ENCODE data around the gene DNAH17. TPM values are rescaled to one million over a fixed set of nuclear protein-coding genes. Genes with fewer than 3 reads are reported as not detected.

Gene DNAH17
- polyA plus RNA-seq, 1 of the 3 experiments (the other 2 are of a cell fraction): not detected

- POLR2A ChIA-PET: no interaction called here
- 92% methylated on average over 20 of the region's 20 CpGs for WGBS (ENCODE audit: low lambda C conversion rate)
Measured at GRCh38 chr17:78430892-78431691, 146.1 kb downstream of the DNAH17 start.

GRCh38 chr17:78429618-78429995, 147.6 kb downstream of the DNAH17 start:
- H3K4me2 ChIP-seq: no peak overlapping the region
- TF ChIP-seq TEAD4 (IDR thresholded peaks at IDR 0.05; ENCODE audit: borderline replicate concordance, insufficient read depth) (no peak), POLR2AphosphoS5 (IDR thresholded peaks at IDR 0.05; ENCODE audit: low read depth, low read length) (no peak), RFX5 (IDR thresholded peaks at IDR 0.05; ENCODE audit: low read length) (no peak), PBX3 (IDR thresholded peaks at IDR 0.05) (no peak), JUND (IDR thresholded peaks at IDR 0.05) (no peak), CTCF (IDR thresholded peaks at IDR 0.05) (no peak), MEF2A (IDR thresholded peaks at IDR 0.05; ENCODE audit: borderline replicate concordance, low read depth) (no peak), GABPA (IDR thresholded peaks at IDR 0.05; ENCODE audit: low read depth) (no peak), TCF12 (IDR thresholded peaks at IDR 0.05) (no peak), MAX (IDR thresholded peaks at IDR 0.05; ENCODE audit: low read depth) (no peak), EZH2phosphoT487 (IDR thresholded peaks at IDR 0.05; ENCODE audit: borderline replicate concordance, low read depth) (no peak)

More at GRCh38 chr17:78430892-78431691, 146.1 kb downstream of the DNAH17 start:
- no peak overlapping the region for H3K9ac ChIP-seq
- DNase-seq: no peak
- no peak overlapping the region for H3K27ac ChIP-seq (ENCODE audit: low read depth in 2 of 2, low read length in 1 of 2)
- no peak overlapping the region for H3K4me3 ChIP-seq (ENCODE audit: low read depth in 2 of 2, low read length in 1 of 2)
- no peaks in the 10 kb centered on the region for H3K27me3 ChIP-seq (ENCODE audit: insufficient read depth)
- H4K20me1 ChIP-seq (ENCODE audit: insufficient read depth): no peaks in the 10 kb centered on the region
- CTCF ChIA-PET: interaction anchor here (0.7 to 6.8 kb wide), 4 partner anchors 9 to 144 kb away, joined by 3 to 54 read pairs (median 4); partner anchors contain the start of gene SOCS3
- no peak overlapping the region for H3K4me2 ChIP-seq
- no peaks in the 10 kb centered on the region for H3K9me3 ChIP-seq
- H2AFZ ChIP-seq (ENCODE audit: low read depth): no peak overlapping the region
- no peaks in the 10 kb centered on the region for H3K9me2 ChIP-seq
- H3K36me3 ChIP-seq (replicated peaks in 1 of 2; ENCODE audit: control insufficient read depth in 1 of 2, insufficient read depth in 2 of 2, low read length in 1 of 2): peaks cover 3 to 35% of the 10 kb centered on the region in 2 experiments
- H3K79me2 ChIP-seq (ENCODE audit: insufficient read depth): no peaks in the 10 kb centered on the region
- H3F3A ChIP-seq (replicated peaks; ENCODE audit: insufficient read depth): no peaks in the 10 kb centered on the region
- no peak for TF ChIP-seq ELF1 (IDR thresholded peaks at IDR 0.05)
- no peak for TF ChIP-seq RXRA (IDR thresholded peaks at IDR 0.05; ENCODE audit: borderline replicate concordance, low read depth)
- TF ChIP-seq RCOR1 (IDR thresholded peaks at IDR 0.05; ENCODE audit: low read length): no peak
- no peak for TF ChIP-seq EP300 (IDR thresholded peaks at IDR 0.05; ENCODE audit: borderline replicate concordance in 1 of 2, low read depth in 1 of 2, low read length in 1 of 2)
- TF ChIP-seq GATA2 (CRISPR knock-in tag; IDR thresholded peaks at IDR 0.05): no peak
- no peak for TF ChIP-seq PBX3 (IDR thresholded peaks at IDR 0.05)
- no peak for TF ChIP-seq USF2 (IDR thresholded peaks at IDR 0.05; ENCODE audit: borderline replicate concordance, low read depth, low read length)
- no peak for TF ChIP-seq MEF2A (IDR thresholded peaks at IDR 0.05; ENCODE audit: borderline replicate concordance, low read depth)
- TF ChIP-seq JUND (IDR thresholded peaks at IDR 0.05): no peak
- TF ChIP-seq GABPA (IDR thresholded peaks at IDR 0.05; ENCODE audit: low read depth): no peak
- no peak for TF ChIP-seq RAD21 (IDR thresholded peaks at IDR 0.05; ENCODE audit: low read length)
- TF ChIP-seq USF1 (IDR thresholded peaks at IDR 0.05; ENCODE audit: borderline replicate concordance, low read depth): no peak
- TF ChIP-seq MXI1 (IDR thresholded peaks at IDR 0.05; ENCODE audit: low read depth, low read length): no peak
- no peak for TF ChIP-seq YY1 (IDR thresholded peaks at IDR 0.05; ENCODE audit: low read depth)
- H3K4me1 ChIP-seq (ENCODE audit: control insufficient read depth in 1 of 2, insufficient read depth in 2 of 2, low read depth in 1 of 2, low read length in 1 of 2): peaks cover 0 to 8% of the 10 kb centered on the region in 2 experiments; a peak in 1 of 4 replicates

More at GRCh38 chr17:78429618-78429995, 147.6 kb downstream of the DNAH17 start:
- no peaks in the 10 kb centered on the region for H3K9me3 ChIP-seq
- H3K4me3 ChIP-seq (ENCODE audit: low read depth in 2 of 2, low read length in 1 of 2): no peak overlapping the region
- no peak for DNase-seq
- H3K27ac ChIP-seq (ENCODE audit: low read depth in 2 of 2, low read length in 1 of 2): no peak overlapping the region
- 86% methylated on average over 10 of the region's 10 CpGs for WGBS (ENCODE audit: low lambda C conversion rate)
- CTCF ChIA-PET: interaction anchor here (1.1 to 6.8 kb wide), 2 partner anchors 7 to 69 kb away, joined by 3 to 54 read pairs; partner anchors contain the start of gene SOCS3
- H3K9ac ChIP-seq: no peak overlapping the region
- no peaks in the 10 kb centered on the region for H3F3A ChIP-seq (replicated peaks; ENCODE audit: insufficient read depth)
- no peak overlapping the region for H2AFZ ChIP-seq (ENCODE audit: low read depth)
- H3K79me2 ChIP-seq (ENCODE audit: insufficient read depth): no peaks in the 10 kb centered on the region
- H3K27me3 ChIP-seq (ENCODE audit: insufficient read depth): no peaks in the 10 kb centered on the region
- no peaks in the 10 kb centered on the region for H3K9me2 ChIP-seq
- peaks cover 14 to 44% of the 10 kb centered on the region in 2 experiments for H3K36me3 ChIP-seq (replicated peaks in 1 of 2; ENCODE audit: control insufficient read depth in 1 of 2, insufficient read depth in 2 of 2, low read length in 1 of 2)
- no peaks in the 10 kb centered on the region for H4K20me1 ChIP-seq (ENCODE audit: insufficient read depth)
- POLR2A ChIA-PET: no interaction called here
- H3K4me1 ChIP-seq (ENCODE audit: control insufficient read depth in 1 of 2, insufficient read depth in 2 of 2, low read depth in 1 of 2, low read length in 1 of 2): peaks cover 0 to 8% of the 10 kb centered on the region in 2 experiments; a peak in 1 of 4 replicates

Measured in SK-N-SH (cell line).